Right atrium auricular region (tissue), 2 donors: Measurements from ENCODE around the gene ARHGEF17. TPM values are rescaled to one million over a fixed set of nuclear protein-coding genes. Genes with fewer than 3 reads are reported as not detected.

Experiments
- DNase-seq: peaks from one replicate; pipeline ENCODE4 v3.0.0-alpha.2; 2019; ENCODE audit warnings: low spot score
- H3K27ac ChIP-seq, 2 donors: fragments of 200-600 bp; sonication (generic); 1 replicate in 1 of 2; 2 replicates in 1 of 2; pipeline ENCODE4 v1.5.1; 2016 to 2019
- H3K27me3 ChIP-seq, 2 donors: fragments of 200-600 bp; sonication (generic); one replicate each; pipeline versions ENCODE4 v1.5.1 to v1.6.0; 2017 to 2019
- H3K36me3 ChIP-seq: fragments of 200-600 bp; sonication (generic); one replicate; pipeline ENCODE4 v1.5.1; 2016
- H3K4me1 ChIP-seq, 2 donors: fragments of 200-600 bp; sonication (generic); one replicate each; pipeline versions ENCODE4 v1.5.1 to v1.6.0; 2017 to 2019
- H3K4me3 ChIP-seq, 2 donors: fragments of 200-600 bp; sonication (generic); 1 replicate in 1 of 2; 2 replicates in 1 of 2; pipeline ENCODE4 v1.5.1; 2017 to 2019; ENCODE audit warnings: mild to moderate bottlenecking in 1 of 2, moderate library complexity in 1 of 2
- H3K9me3 ChIP-seq, 2 donors: fragments of 200-600 bp; sonication (generic); one replicate each; pipeline ENCODE4 v1.5.1; 2019
- total RNA-seq, 2 donors: library from RNA; depleted of rRNA; stranded (reverse); fragments of >200 nt; gene quantifications; one replicate each; pipeline ENCODE4 v1.1.0, GENCODE V29; 2016
- TF ChIP-seq, protein P1 (sequence below), 2 donors: fragments of 200-600 bp; sonication (generic); IDR thresholded peaks; one replicate each; pipeline ENCODE4 v1.5.1; 2019; ENCODE audit warnings: antibody characterized with exemption in 2 of 2

ARHGEF17 gene
- total RNA-seq, 2 donors from 2014 or later = 41.6 to 59.9 TPM

DNA sequence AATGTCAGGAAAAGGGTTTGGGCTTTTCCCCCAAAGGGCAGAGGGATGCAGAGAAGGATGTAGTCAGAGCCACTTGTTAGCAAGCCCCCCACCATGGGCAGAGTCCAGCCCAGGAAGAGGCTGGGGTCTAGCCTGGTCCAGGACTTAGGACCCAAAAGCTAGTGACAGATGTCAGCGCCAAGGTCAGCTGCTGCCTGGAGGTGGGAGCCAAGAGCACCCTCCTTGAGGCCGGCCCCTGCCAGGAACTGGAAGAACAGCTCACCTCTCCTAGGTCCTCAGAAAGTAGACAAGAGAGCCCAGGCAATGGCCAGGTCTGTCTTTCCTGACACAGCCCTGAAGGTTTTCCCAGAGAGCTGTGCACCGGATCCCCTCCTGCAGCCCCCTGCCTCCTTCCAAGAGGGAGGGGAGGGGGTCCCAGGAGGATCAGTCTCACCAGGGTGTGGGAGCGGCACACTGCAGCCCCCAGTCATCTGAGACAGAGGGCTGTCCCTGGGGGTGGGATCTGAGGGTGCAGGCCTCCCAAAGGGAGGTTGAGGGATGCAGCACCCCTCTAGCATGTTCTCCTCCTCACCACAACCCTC lies 14.6 kb upstream of the ARHGEF17 start:
- no peak for DNase-seq
- H3K36me3 ChIP-seq = no peaks in the 10 kb centered on the region
- H3K9me3 ChIP-seq = no peaks in the 10 kb centered on the region
- no peak overlapping the region for H3K4me3 ChIP-seq
- TF ChIP-seq, protein P1, sequence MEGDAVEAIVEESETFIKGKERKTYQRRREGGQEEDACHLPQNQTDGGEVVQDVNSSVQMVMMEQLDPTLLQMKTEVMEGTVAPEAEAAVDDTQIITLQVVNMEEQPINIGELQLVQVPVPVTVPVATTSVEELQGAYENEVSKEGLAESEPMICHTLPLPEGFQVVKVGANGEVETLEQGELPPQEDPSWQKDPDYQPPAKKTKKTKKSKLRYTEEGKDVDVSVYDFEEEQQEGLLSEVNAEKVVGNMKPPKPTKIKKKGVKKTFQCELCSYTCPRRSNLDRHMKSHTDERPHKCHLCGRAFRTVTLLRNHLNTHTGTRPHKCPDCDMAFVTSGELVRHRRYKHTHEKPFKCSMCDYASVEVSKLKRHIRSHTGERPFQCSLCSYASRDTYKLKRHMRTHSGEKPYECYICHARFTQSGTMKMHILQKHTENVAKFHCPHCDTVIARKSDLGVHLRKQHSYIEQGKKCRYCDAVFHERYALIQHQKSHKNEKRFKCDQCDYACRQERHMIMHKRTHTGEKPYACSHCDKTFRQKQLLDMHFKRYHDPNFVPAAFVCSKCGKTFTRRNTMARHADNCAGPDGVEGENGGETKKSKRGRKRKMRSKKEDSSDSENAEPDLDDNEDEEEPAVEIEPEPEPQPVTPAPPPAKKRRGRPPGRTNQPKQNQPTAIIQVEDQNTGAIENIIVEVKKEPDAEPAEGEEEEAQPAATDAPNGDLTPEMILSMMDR (IDR thresholded peaks at IDR 0.05) = no peak
- H3K27me3 ChIP-seq = no peaks in the 10 kb centered on the region
- peaks cover 0 to 15% of the 10 kb centered on the region in 2 donors for H3K4me1 ChIP-seq
- no peak overlapping the region for H3K27ac ChIP-seq

DNA sequence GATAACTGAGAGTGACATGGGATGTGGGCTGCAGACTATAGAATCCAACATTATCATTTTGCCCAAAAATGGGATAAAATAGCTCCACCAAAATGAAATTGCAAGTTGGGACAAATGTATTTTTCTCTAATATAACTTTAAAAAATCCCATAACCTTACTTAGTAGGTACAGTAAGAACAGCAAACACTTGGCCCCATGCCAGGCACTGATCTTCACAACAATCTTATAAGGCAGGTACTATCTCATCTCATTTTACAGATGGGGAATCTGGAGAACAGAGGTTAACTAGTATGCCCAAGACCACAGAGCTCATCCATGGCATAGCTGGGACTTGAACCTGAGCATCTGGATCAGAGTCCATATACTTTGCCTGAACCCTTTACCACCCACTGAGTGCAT lies 13.5 kb upstream of the ARHGEF17 start:
- H3K4me1 ChIP-seq = peaks cover 0 to 3% of the 10 kb centered on the region in 2 donors
- H3K27me3 ChIP-seq = no peaks in the 10 kb centered on the region
- H3K4me3 ChIP-seq = no peak overlapping the region
- TF ChIP-seq, protein P1 (IDR thresholded peaks at IDR 0.05) = no peak
- no peak overlapping the region for H3K27ac ChIP-seq
- H3K36me3 ChIP-seq = no peaks in the 10 kb centered on the region
- DNase-seq = no peak
- no peaks in the 10 kb centered on the region for H3K9me3 ChIP-seq

DNA sequence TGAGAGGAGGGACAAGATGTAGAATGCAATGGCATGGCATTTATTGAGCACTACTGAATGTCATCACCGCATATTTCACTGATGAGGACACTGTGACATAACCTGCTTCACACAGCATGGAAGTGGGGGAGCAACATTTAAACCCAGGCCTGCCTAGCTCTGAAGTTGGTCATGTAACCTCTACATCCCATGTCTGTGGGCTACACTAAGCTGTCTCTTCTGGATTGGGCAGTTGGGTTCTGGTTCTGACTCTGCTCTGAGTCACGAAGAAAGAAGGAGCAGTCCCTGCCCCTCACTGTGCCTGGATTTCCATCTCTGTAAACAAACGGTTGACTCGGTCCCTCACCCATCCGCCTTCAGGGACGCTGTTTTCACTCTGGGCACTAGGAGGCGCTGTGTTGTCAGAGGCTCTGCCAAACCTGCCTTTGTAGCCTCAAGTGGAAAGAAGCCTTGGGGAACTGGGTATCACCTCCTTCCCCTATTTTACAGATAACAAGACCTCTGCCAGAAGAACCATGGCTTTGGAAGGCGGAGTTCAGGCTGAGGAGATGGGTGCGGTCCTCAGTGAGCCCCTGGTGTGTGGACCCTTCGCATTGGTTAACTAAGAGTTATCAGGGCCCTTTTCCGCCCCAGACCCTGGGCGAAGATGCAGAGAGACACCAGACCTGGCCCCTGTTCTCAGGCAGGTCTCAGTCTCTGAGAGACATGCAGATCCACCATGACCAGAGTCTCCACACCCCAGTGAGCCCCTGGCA lies 12.7 kb upstream of the ARHGEF17 start:
- H3K27ac ChIP-seq = no peak overlapping the region
- H3K36me3 ChIP-seq = no peaks in the 10 kb centered on the region
- H3K4me1 ChIP-seq = no peaks in the 10 kb centered on the region
- no peaks in the 10 kb centered on the region for H3K27me3 ChIP-seq
- no peaks in the 10 kb centered on the region for H3K9me3 ChIP-seq
- TF ChIP-seq, protein P1 (IDR thresholded peaks at IDR 0.05) = peak; percentile 82 to 84
- DNase-seq = peak; percentile 77
- H3K4me3 ChIP-seq = no peak overlapping the region

DNA sequence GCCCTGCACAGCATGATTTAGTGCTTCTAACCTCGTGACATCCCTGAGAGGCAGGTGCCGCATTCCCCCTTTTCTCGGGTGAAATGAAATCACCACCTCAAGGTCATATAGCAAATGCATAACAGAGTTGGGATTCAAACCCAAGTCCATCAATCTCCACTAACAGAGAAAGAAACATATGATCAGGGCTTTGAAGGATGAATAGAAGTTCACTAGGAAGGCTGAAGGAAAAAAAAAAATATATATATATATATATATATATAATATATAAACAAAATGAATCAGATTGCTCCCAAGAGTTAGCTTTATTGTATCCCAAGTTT lies 12.1 kb upstream of the ARHGEF17 start:
- no peak overlapping the region for H3K4me3 ChIP-seq
- no peaks in the 10 kb centered on the region for H3K4me1 ChIP-seq
- H3K9me3 ChIP-seq = no peaks in the 10 kb centered on the region
- H3K36me3 ChIP-seq = no peaks in the 10 kb centered on the region
- DNase-seq = no peak
- TF ChIP-seq, protein P1 (IDR thresholded peaks at IDR 0.05) = no peak
- H3K27me3 ChIP-seq = no peaks in the 10 kb centered on the region
- H3K27ac ChIP-seq = no peak overlapping the region

DNA sequence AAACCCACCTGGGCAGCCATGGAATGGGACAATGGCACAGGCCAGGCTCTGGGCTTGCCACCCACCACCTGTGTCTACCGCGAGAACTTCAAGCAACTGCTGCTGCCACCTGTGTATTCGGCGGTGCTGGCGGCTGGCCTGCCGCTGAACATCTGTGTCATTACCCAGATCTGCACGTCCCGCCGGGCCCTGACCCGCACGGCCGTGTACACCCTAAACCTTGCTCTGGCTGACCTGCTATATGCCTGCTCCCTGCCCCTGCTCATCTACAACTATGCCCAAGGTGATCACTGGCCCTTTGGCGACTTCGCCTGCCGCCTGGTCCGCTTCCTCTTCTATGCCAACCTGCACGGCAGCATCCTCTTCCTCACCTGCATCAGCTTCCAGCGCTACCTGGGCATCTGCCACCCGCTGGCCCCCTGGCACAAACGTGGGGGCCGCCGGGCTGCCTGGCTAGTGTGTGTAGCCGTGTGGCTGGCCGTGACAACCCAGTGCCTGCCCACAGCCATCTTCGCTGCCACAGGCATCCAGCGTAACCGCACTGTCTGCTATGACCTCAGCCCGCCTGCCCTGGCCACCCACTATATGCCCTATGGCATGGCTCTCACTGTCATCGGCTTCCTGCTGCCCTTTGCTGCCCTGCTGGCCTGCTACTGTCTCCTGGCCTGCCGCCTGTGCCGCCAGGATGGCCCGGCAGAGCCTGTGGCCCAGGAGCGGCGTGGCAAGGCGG lies 11.4 kb upstream of the ARHGEF17 start:
- no peak for DNase-seq
- H3K9me3 ChIP-seq = no peaks in the 10 kb centered on the region
- H3K4me1 ChIP-seq = no peaks in the 10 kb centered on the region
- H3K4me3 ChIP-seq = no peak overlapping the region
- TF ChIP-seq, protein P1 (IDR thresholded peaks at IDR 0.05) = no peak
- H3K36me3 ChIP-seq = no peaks in the 10 kb centered on the region
- H3K27me3 ChIP-seq = no peaks in the 10 kb centered on the region
- H3K27ac ChIP-seq = no peak overlapping the region
